Measurements from ENCODE around the gene RAPGEF4. TPM values are rescaled to one million over a fixed set of nuclear protein-coding genes. Genes with fewer than 3 reads are reported as not detected.

RAPGEF4 gene
- total and polyA plus RNA-seq, 9 of the 15 experiments (the other 6 are each of a cell fraction or from before 2014, with no cell fraction given): 0.04 to 0.33 (median 0.13) TPM; not detected in 6

- CTCF ChIA-PET (ENCODE audit: low intra/inter-chr PET ratio): interaction anchor here (0.6 kb wide), 1 partner anchor 988 kb away, joined by 3 read pairs; no protein-coding TSS in a partner anchor
- H3K4me1 ChIP-seq (replicated peaks in 1 of 2; ENCODE audit: control insufficient read depth in 2 of 2, insufficient read depth in 2 of 2, low read length in 2 of 2): peaks cover 6 to 24% of the 10 kb centered on the region in 2 experiments; a peak in 4 of 5 replicates
- H3K9ac ChIP-seq (ENCODE audit: insufficient read depth in 1 of 2, low read depth in 2 of 2, low read length in 2 of 2): no peak overlapping the region
- no peak for DNase-seq (ENCODE audit: extremely low read depth in 1 of 4, low spot score in 3 of 4)
- TF ChIP-seq JUND (IDR thresholded peaks at IDR 0.05; ENCODE audit: borderline replicate concordance, low read depth, low read length) (no peak), JUND (tag; IDR thresholded peaks at IDR 0.05; ENCODE audit: borderline replicate concordance, low read depth, low read length) (no peak), ZNF274 (IDR thresholded peaks at IDR 0.05; ENCODE audit: borderline replicate concordance, low read depth, low read length) (no peak), HMG20B (CRISPR knock-in tag; IDR thresholded peaks at IDR 0.05) (no peak), E2F6 (IDR thresholded peaks at IDR 0.05; ENCODE audit: borderline replicate concordance in 1 of 2, extremely low read depth in 1 of 2, insufficient read depth in 1 of 2, insufficient read length in 1 of 2, low read depth in 1 of 2, low read length in 1 of 2, poor library complexity in 1 of 2, severe bottlenecking in 1 of 2) (no peak), SAFB2 (IDR thresholded peaks at IDR 0.05; ENCODE audit: borderline replicate concordance, low read depth, low read length, severe bottlenecking) (no peak), MBD2 (IDR thresholded peaks at IDR 0.05; ENCODE audit: borderline replicate concordance, low read depth) (no peak), ETV6 (IDR thresholded peaks at IDR 0.05; ENCODE audit: borderline replicate concordance in 1 of 2, low read depth in 2 of 2, low read length in 1 of 2) (no peak), ETV6 (CRISPR knock-in tag; IDR thresholded peaks at IDR 0.05; ENCODE audit: borderline replicate concordance) (no peak)
- H3K9me3 ChIP-seq (replicated peaks; ENCODE audit: control insufficient read depth, insufficient read depth, low read depth, low read length): no peaks in the 10 kb centered on the region
- H3K4me2 ChIP-seq (ENCODE audit: insufficient read depth, low read length): no peak overlapping the region
- no peak for ATAC-seq
- POLR2A ChIA-PET: interaction anchor here (1.1 to 1.9 kb wide), 2 partner anchors 22 to 50 kb away, joined by 3 to 4 read pairs; no protein-coding TSS in a partner anchor
- BruUV-seq (replicated peaks): no TSS peak
- intact Hi-C loops (cut with micrococcal nuclease): no loop called here
- no peaks in the 10 kb centered on the region for H3K9me1 ChIP-seq (ENCODE audit: control insufficient read depth, insufficient read depth, low read length)
- in situ Hi-C loops (cut with MboI): no loop called here
- H3K27ac ChIP-seq (ENCODE audit: extremely low read depth, low read depth, low read length): no peak overlapping the region
- peaks cover 54% of the 10 kb centered on the region for H3K36me3 ChIP-seq (ENCODE audit: control insufficient read depth, insufficient read depth, low read length)
- 92% methylated on average over 1 of the region's 1 CpG for WGBS (ENCODE audit: insufficient coverage, low coverage, missing lambda C conversion rate)
- H3K27me3 ChIP-seq (ENCODE audit: control insufficient read depth in 2 of 2, insufficient read depth in 2 of 2, low read length in 2 of 2): no peaks in the 10 kb centered on the region
- no peak overlapping the region for H2AFZ ChIP-seq (ENCODE audit: low read depth, low read length)
- peaks cover 36% of the 10 kb centered on the region for H3K79me2 ChIP-seq (ENCODE audit: control insufficient read depth, insufficient read depth, low read length)
- H3K4me3 ChIP-seq: no peak overlapping the region
- no peak for FAIRE-seq
- no peaks in the 10 kb centered on the region for H4K20me1 ChIP-seq (replicated peaks; ENCODE audit: control insufficient read depth, insufficient read depth, low read length)
These were observed 359.7 kb downstream of the RAPGEF4 start for GRCh38 chr2:173095356-173095755.

Data from K562 (cell line).